WTC11 (cell line): ENCODE results near the gene ZNF609. TPM values are rescaled to one million over a fixed set of nuclear protein-coding genes. Genes with fewer than 3 reads are reported as not detected.

Source experiments
- ATAC-seq: fragments of 200-7000 bp; cut with Tn5 transposase; 2 replicates; pipeline ENCODE4 v1.10.0; 2021; ENCODE audit warnings: mild to moderate bottlenecking, moderate library complexity
- CTCF ChIA-PET: fragments of 300-600 bp; sonication (Branson Sonifier 250); formaldehyde crosslinking; loops from one replicate; lab custom pipeline; 2021; ENCODE audit warnings: antibody characterized with exemption; lab: Charles Lee
- POLR2A ChIA-PET: fragments of 350-600 bp; sonication (Branson Sonifier 250); formaldehyde crosslinking; loops from one replicate; lab custom pipeline; 2021; ENCODE audit warnings: antibody characterized with exemption; lab: Charles Lee
- DNase-seq: peaks from one replicate; pipeline ENCODE4 v3.0.0; 2021; ENCODE audit warnings: low spot score
- H3K27ac Mint-ChIP-seq: 2 replicates; pipeline ENCODE4 v1.8.0; 2021; ENCODE audit warnings: mixed read lengths
- H3K27me3 Mint-ChIP-seq: 2 replicates; pipeline ENCODE4 v1.8.0; 2021; ENCODE audit warnings: low read depth, mild to moderate bottlenecking, moderate library complexity, mixed read lengths
- H3K36me3 Mint-ChIP-seq: 2 replicates; pipeline ENCODE4 v1.8.0; 2021; ENCODE audit warnings: mixed read lengths
- H3K4me1 Mint-ChIP-seq: 2 replicates; pipeline ENCODE4 v1.8.0; 2022; ENCODE audit warnings: mixed read lengths
- H3K4me3 Mint-ChIP-seq: 2 replicates; pipeline ENCODE4 v1.8.0; 2021; ENCODE audit warnings: mild to moderate bottlenecking, moderate library complexity, mixed read lengths
- H3K9me3 Mint-ChIP-seq: 2 replicates; pipeline ENCODE4 v1.8.0; 2021; ENCODE audit warnings: mixed read lengths
- AR ChIP-seq: fragments of 250-450 bp; sonication (Bioruptor Pico); IDR thresholded peaks from 2 replicates; pipeline ENCODE4 v1.9.0; 2021; ENCODE audit warnings: mild to moderate bottlenecking
- ARID4B ChIP-seq: sonication (generic); formaldehyde crosslinking; IDR thresholded peaks from 2 replicates; pipeline ENCODE4 v1.8.0; 2023; ENCODE audit warnings: missing genetic modification reagents, mild to moderate bottlenecking, borderline replicate concordance
- FOXP1 ChIP-seq: sonication (generic); formaldehyde crosslinking; IDR thresholded peaks from 2 replicates; pipeline ENCODE4 v1.8.0; 2022; ENCODE audit warnings: missing genetic modification reagents, mild to moderate bottlenecking, moderate library complexity, borderline replicate concordance
- GABPB1 ChIP-seq: sonication (generic); formaldehyde crosslinking; IDR thresholded peaks from 2 replicates; pipeline ENCODE4 v1.8.1; 2023; ENCODE audit warnings: mild to moderate bottlenecking, missing genetic modification reagents
- GTF2I ChIP-seq: fragments of 250-450 bp; sonication (Bioruptor Pico); conservative IDR thresholded peaks from 2 replicates; pipeline ENCODE4 v1.4.0; 2021; ENCODE audit warnings: mild to moderate bottlenecking
- HMGA2 ChIP-seq: fragments of 250-450 bp; sonication (Bioruptor Pico); IDR thresholded peaks from 2 replicates; pipeline ENCODE4 v1.4.0; 2021; ENCODE audit warnings: mild to moderate bottlenecking, moderate library complexity
- JAZF1 ChIP-seq: fragments of 250-450 bp; sonication (Bioruptor Pico); IDR thresholded peaks from 2 replicates; pipeline ENCODE4 v1.9.0; 2021; ENCODE audit warnings: moderate library complexity, mild to moderate bottlenecking, inconsistent platforms
- MYBL2 ChIP-seq: sonication (generic); formaldehyde crosslinking; IDR thresholded peaks from 2 replicates; pipeline ENCODE4 v1.8.1; 2023; ENCODE audit warnings: mild to moderate bottlenecking, moderate library complexity, missing genetic modification reagents
- USF1 ChIP-seq: sonication (generic); formaldehyde crosslinking; IDR thresholded peaks from 2 replicates; pipeline ENCODE4 v1.8.0; 2022; ENCODE audit warnings: mild to moderate bottlenecking, missing genetic modification reagents
- ZMAT4 ChIP-seq: fragments of 250-450 bp; sonication (Bioruptor Pico); IDR thresholded peaks from 2 replicates; pipeline ENCODE4 v1.9.0; 2021; ENCODE audit warnings: mild to moderate bottlenecking
- ZNF138 ChIP-seq: sonication (generic); formaldehyde crosslinking; conservative IDR thresholded peaks from 2 replicates; pipeline ENCODE4 v1.8.1; 2022; ENCODE audit warnings: mild to moderate bottlenecking, moderate library complexity, missing genetic modification reagents
- ZNF317 ChIP-seq: sonication (generic); formaldehyde crosslinking; IDR thresholded peaks from 2 replicates; pipeline ENCODE4 v1.8.1; 2023; ENCODE audit warnings: low read depth, mild to moderate bottlenecking, moderate library complexity, missing genetic modification reagents, borderline replicate concordance
- ZNF423 ChIP-seq: fragments of 250-450 bp; sonication (Bioruptor Pico); IDR thresholded peaks from 2 replicates; pipeline ENCODE4 v2.1.2; 2022; ENCODE audit warnings: mild to moderate bottlenecking, moderate library complexity
- ZNF425 ChIP-seq: fragments of 250-450 bp; sonication (Bioruptor Pico); conservative IDR thresholded peaks from 2 replicates; pipeline ENCODE4 v1.9.0; 2021; ENCODE audit warnings: mild to moderate bottlenecking
- ZNF532 ChIP-seq: fragments of 250-450 bp; sonication (Bioruptor Pico); IDR thresholded peaks from 2 replicates; pipeline ENCODE4 v1.9.0; 2021; ENCODE audit warnings: mild to moderate bottlenecking, borderline replicate concordance
- ZSCAN18 ChIP-seq: fragments of 250-450 bp; sonication (Bioruptor Pico); IDR thresholded peaks from 2 replicates; pipeline ENCODE4 v2.1.2; 2022; ENCODE audit warnings: mild to moderate bottlenecking, moderate library complexity
- total RNA-seq: library from RNA; stranded (reverse); gene quantifications from 3 replicates; pipeline ENCODE4 v1.2.3, GENCODE V29; 2021

Gene ZNF609
- total RNA-seq, 1 experiment from 2014 or later: 47.4 TPM

GRCh38 chr15:64619880-64620839 lies 159.8 kb downstream of the ZNF609 start (continued):
- TF ChIP-seq ARID4B: no peak
- TF ChIP-seq ZNF317 (CRISPR knock-in tag): no peak

GRCh38 chr15:64621056-64621455 lies 160.7 kb downstream of the ZNF609 start:
- Mint-ChIP-seq H3K36me3 (peaks cover 9% of the 10 kb centered on the region; the same call in 1 of the 2 replicates), H3K4me3 (no peak overlapping the region), H3K27ac (no peak overlapping the region), H3K4me1 (peaks cover 34% of the 10 kb centered on the region), H3K9me3 (no peaks in the 10 kb centered on the region), H3K27me3 (peaks cover 14% of the 10 kb centered on the region)
- ATAC-seq (no peak), DNase-seq (no peak)
- ChIA-PET POLR2A (interaction anchor here (0.7 kb wide), 1 partner anchor 14 kb away, joined by 3 read pairs; no protein-coding TSS in a partner anchor), CTCF (no interaction called here)
- no peak for TF ChIP-seq HMGA2 (CRISPR knock-in tag)
- no peak for TF ChIP-seq AR
- TF ChIP-seq GABPB1: no peak
- TF ChIP-seq JAZF1 (CRISPR knock-in tag): no peak
- TF ChIP-seq ZSCAN18 (CRISPR knock-in tag): no peak
- no peak for TF ChIP-seq USF1 (CRISPR knock-in tag)
- TF ChIP-seq FOXP1 (CRISPR knock-in tag): no peak
- no peak for TF ChIP-seq ZNF423
- TF ChIP-seq ZNF425: no peak
- TF ChIP-seq ZNF138 (CRISPR knock-in tag): no peak
- TF ChIP-seq GTF2I (CRISPR knock-in tag): no peak
- TF ChIP-seq MYBL2: no peak
- no peak for TF ChIP-seq ZMAT4
- no peak for TF ChIP-seq ZNF532 (CRISPR knock-in tag)
